Hepatocyte (in vitro differentiated cells): ENCODE measurements around the gene OR5K2. TPM values are rescaled to one million over a fixed set of nuclear protein-coding genes. Genes with fewer than 3 reads are reported as not detected.

ENCODE experiments used
- DNase-seq: peaks from one replicate; pipeline ENCODE4 v3.0.0-alpha.2; 2016; ENCODE audit warnings: low spot score
- H2AFZ ChIP-seq: fragments of 200-600 bp; sonication (generic); 2 replicates; pipeline ENCODE4 v1.6.0; 2016; ENCODE audit warnings: antibody characterized with exemption, mild to moderate bottlenecking
- H3K27ac ChIP-seq: fragments of 200-600 bp; sonication (generic); 2 replicates; pipeline ENCODE4 v1.5.1; 2016; ENCODE audit warnings: mild to moderate bottlenecking
- H3K27me3 ChIP-seq: fragments of 200-600 bp; sonication (generic); 2 replicates; pipeline ENCODE4 v1.6.1; 2016
- H3K36me3 ChIP-seq: fragments of 200-600 bp; sonication (generic); replicated peaks from 2 replicates; pipeline ENCODE4 v1.5.1; 2016; ENCODE audit warnings: low read depth; ENCODE audit not compliant: insufficient read depth
- H3K4me1 ChIP-seq: fragments of 200-600 bp; sonication (generic); 2 replicates; pipeline ENCODE4 v1.5.1; 2016; ENCODE audit warnings: mild to moderate bottlenecking, moderate library complexity; ENCODE audit not compliant: insufficient read depth
- H3K4me2 ChIP-seq: fragments of 200-600 bp; sonication (generic); 2 replicates; pipeline ENCODE4 v1.6.0; 2016
- H3K4me3 ChIP-seq: fragments of 200-600 bp; sonication (generic); 2 replicates; pipeline ENCODE4 v1.5.1; 2016; ENCODE audit warnings: mild to moderate bottlenecking
- H3K79me2 ChIP-seq: fragments of 200-600 bp; sonication (generic); 2 replicates; pipeline ENCODE4 v1.6.0; 2017; ENCODE audit warnings: mild to moderate bottlenecking
- H3K9me2 ChIP-seq: fragments of 200-600 bp; sonication (generic); replicated peaks from 2 replicates; pipeline ENCODE4 v1.6.0; 2017; ENCODE audit warnings: mild to moderate bottlenecking; ENCODE audit not compliant: insufficient read depth
- H3K9me3 ChIP-seq: fragments of 200-600 bp; sonication (generic); 2 replicates; pipeline ENCODE4 v1.5.1; 2016; ENCODE audit warnings: low read depth, mild to moderate bottlenecking
- H4K20me1 ChIP-seq: fragments of 200-600 bp; sonication (generic); 2 replicates; pipeline ENCODE4 v1.6.0; 2016; ENCODE audit warnings: mild to moderate bottlenecking; ENCODE audit not compliant: insufficient read depth, poor library complexity, severe bottlenecking
- CTCF ChIP-seq: fragments of 200-600 bp; sonication (generic); IDR thresholded peaks from 2 replicates; pipeline ENCODE4 v1.5.1; 2016; ENCODE audit warnings: antibody characterized with exemption, mild to moderate bottlenecking; ENCODE audit not compliant: poor library complexity
- EZH2 ChIP-seq: fragments of 200-600 bp; sonication (generic); IDR thresholded peaks from 2 replicates; pipeline ENCODE4 v1.6.1; 2016; ENCODE audit warnings: antibody characterized with exemption, mild to moderate bottlenecking, borderline replicate concordance
- EZH2phosphoT487 ChIP-seq: fragments of 200-600 bp; sonication (generic); IDR thresholded peaks from one replicate; pipeline ENCODE4 v1.6.1; 2018; ENCODE audit warnings: antibody characterized with exemption, mild to moderate bottlenecking, low read depth, moderate library complexity; ENCODE audit not compliant: unreplicated experiment, severe bottlenecking
- WGBS: methylation state at CpG from one replicate; pipeline ENCODE4 v1.1.6; 2016; ENCODE audit warnings: low lambda C conversion rate; ENCODE audit errors: missing lambda C conversion rate; 5-methylcytosine and 5-hydroxymethylcytosine counted together
- polyA plus RNA-seq: library from polyadenylated mRNA; unstranded; fragments of >200 nt; fragmentation: Nextera tagmentation; extraction: Ambion mirVana; gene quantifications from 2 replicates; pipeline ENCODE4 v1.2.1, GENCODE V29; 2016
- total RNA-seq: library from RNA; depleted of rRNA; stranded (reverse); fragments of >200 nt; gene quantifications from 2 replicates; pipeline ENCODE4 v1.2.3, GENCODE V29; 2014

OR5K2 gene
- total and polyA plus RNA-seq, 2 experiments from 2014 or later: not detected

- Histone ChIP-seq H3K27ac (no peak overlapping the region), H3K27me3 (no peaks in the 10 kb centered on the region), H3K9me3 (no peaks in the 10 kb centered on the region), H3K36me3 (no peaks in the 10 kb centered on the region), H3K79me2 (no peaks in the 10 kb centered on the region), H4K20me1 (no peaks in the 10 kb centered on the region), H2AFZ (no peak overlapping the region), H3K4me2 (no peak overlapping the region), H3K9me2 (no peaks in the 10 kb centered on the region), H3K4me3 (no peak overlapping the region), H3K4me1 (no peaks in the 10 kb centered on the region)
- 91% methylated on average over 2 of the region's 2 CpGs for WGBS
- TF ChIP-seq EZH2phosphoT487 (no peak), CTCF (no peak), EZH2 (no peak)
- DNase-seq: no peak
Measured at GRCh38 chr3:98534168-98534567, 36.7 kb downstream of the OR5K2 start.

DNA sequence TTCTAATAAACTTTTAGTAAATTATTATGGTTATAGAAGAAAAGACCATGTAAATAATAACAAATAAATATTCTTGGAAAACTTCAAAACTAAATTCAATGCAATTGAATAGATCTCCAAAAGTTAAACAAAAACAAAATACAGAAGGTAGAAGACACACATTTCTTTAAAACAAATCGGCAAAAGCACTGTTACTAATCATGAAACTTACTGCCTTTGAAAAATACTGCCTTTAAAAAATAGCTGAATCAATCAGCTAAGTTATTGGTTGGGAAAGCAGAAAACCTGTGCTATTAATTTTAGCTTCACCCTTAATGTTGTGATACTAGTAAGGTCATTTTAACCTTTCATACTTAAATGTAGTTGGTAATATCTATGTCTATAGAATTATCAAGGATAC lies 37.3 kb downstream of the OR5K2 start:
- no peaks in the 10 kb centered on the region for H4K20me1 ChIP-seq
- no peaks in the 10 kb centered on the region for H3K4me1 ChIP-seq
- no peaks in the 10 kb centered on the region for H3K27me3 ChIP-seq
- H3K4me2 ChIP-seq: no peak overlapping the region
- no peak overlapping the region for H3K27ac ChIP-seq
- H3K36me3 ChIP-seq: no peaks in the 10 kb centered on the region
- WGBS: 95% methylated on average over 1 of the region's 1 CpG
- H3K79me2 ChIP-seq: no peaks in the 10 kb centered on the region
- no peaks in the 10 kb centered on the region for H3K9me3 ChIP-seq
- H2AFZ ChIP-seq: no peak overlapping the region
- DNase-seq: no peak
- H3K9me2 ChIP-seq: no peaks in the 10 kb centered on the region
- no peak overlapping the region for H3K4me3 ChIP-seq
- TF ChIP-seq EZH2: no peak
- no peak for TF ChIP-seq EZH2phosphoT487
- TF ChIP-seq CTCF: no peak

GRCh38 chr3:98536456-98537017 lies 39.1 kb downstream of the OR5K2 start:
- H3K9me2 ChIP-seq: no peaks in the 10 kb centered on the region
- H4K20me1 ChIP-seq: no peaks in the 10 kb centered on the region
- TF ChIP-seq EZH2phosphoT487 (no peak), EZH2 (no peak), CTCF (no peak)
- H3K9me3 ChIP-seq: no peaks in the 10 kb centered on the region
- no peak overlapping the region for H3K4me2 ChIP-seq
- no peaks in the 10 kb centered on the region for H3K79me2 ChIP-seq
- H3K27me3 ChIP-seq: no peaks in the 10 kb centered on the region
- H3K27ac ChIP-seq: no peak overlapping the region
- no peak overlapping the region for H2AFZ ChIP-seq
- no peaks in the 10 kb centered on the region for H3K4me1 ChIP-seq
- no peaks in the 10 kb centered on the region for H3K36me3 ChIP-seq
- 88% methylated on average over 6 of the region's 6 CpGs for WGBS
- no peak overlapping the region for H3K4me3 ChIP-seq
- DNase-seq: no peak

DNA sequence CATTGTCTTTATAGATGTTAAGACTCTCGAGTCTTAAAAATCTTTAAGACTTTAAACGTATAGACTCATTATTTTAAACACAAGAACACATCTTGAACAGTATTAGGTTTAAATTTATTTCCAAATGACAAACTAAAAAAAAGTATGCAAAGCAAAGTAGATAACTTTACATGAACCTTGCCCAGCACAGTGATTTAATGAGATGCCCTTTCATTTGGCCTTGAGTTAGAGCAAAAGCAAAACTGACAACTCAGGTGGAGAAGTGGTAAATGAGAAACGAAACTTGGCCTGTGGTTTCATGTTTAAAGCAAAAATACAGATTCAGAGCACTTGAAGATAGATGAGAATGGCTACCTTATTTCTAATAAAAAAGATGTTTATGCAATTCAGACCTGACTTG lies 42.9 kb downstream of the OR5K2 start:
- H3K27ac ChIP-seq: no peak overlapping the region
- H3K9me2 ChIP-seq: no peaks in the 10 kb centered on the region

More for the DNA sequence above, 42.9 kb downstream of the OR5K2 start:
- Histone ChIP-seq H3K4me1 (no peaks in the 10 kb centered on the region), H3K27me3 (no peaks in the 10 kb centered on the region), H3K4me3 (no peak overlapping the region), H3K79me2 (no peaks in the 10 kb centered on the region), H2AFZ (no peak overlapping the region), H3K4me2 (no peak overlapping the region), H4K20me1 (no peaks in the 10 kb centered on the region), H3K9me3 (no peaks in the 10 kb centered on the region), H3K36me3 (no peaks in the 10 kb centered on the region)
- 80% methylated on average over 3 of the region's 3 CpGs for WGBS
- DNase-seq: no peak
- TF ChIP-seq CTCF: no peak
- TF ChIP-seq EZH2phosphoT487: no peak
